Hair follicular keratinocyte (primary cell): ENCODE measurements around the gene USP35. TPM values are rescaled to one million over a fixed set of nuclear protein-coding genes. Genes with fewer than 3 reads are reported as not detected.

Source experiments
- total RNA-seq: library from RNA; depleted of rRNA; stranded (reverse); fragments of >200 nt; gene quantifications from 2 replicates; pipeline ENCODE4 v1.2.3, GENCODE V29; 2015

Gene USP35
- 4.1 and 6.6 TPM in 2 replicates for total RNA-seq

GRCh38 chr11:78188286-78189173, at the start of gene USP35, which contains the start of gene KCTD21:
Gene USP35 (plus strand): TSS chr11:78188919. CDS start chr11:78196246, 7,327 bp downstream.
Gene KCTD21 (minus strand): TSS chr11:78188626. CDS start chr11:78174554, 14,072 bp downstream.

GRCh38 chr11:78139422-78140391, 49.0 kb upstream of the USP35 start, which contains the start of gene ALG8:
Gene ALG8 (minus strand): TSS chr11:78139626. CDS start chr11:78139588, 38 bp downstream.

Other genes starting within 250 kb of the USP35 start
- 13.1 and 17.5 TPM in 2 replicates for gene INTS4, start 194.3 kb upstream of the USP35 start, total RNA-seq
- 16.0 and 16.9 TPM in 2 replicates for gene KCTD14, start 165.6 kb upstream of the USP35 start, total RNA-seq
- gene THRSP, start 125.1 kb upstream of the USP35 start, total RNA-seq: not detected in 2 replicates
- 116 and 129 TPM in 2 replicates for gene NDUFC2, start 109.1 kb upstream of the USP35 start, total RNA-seq
- gene ALG8, start 49.3 kb upstream of the USP35 start, total RNA-seq: 28.9 and 39.3 TPM in 2 replicates
- gene KCTD21, start 293 bp upstream of the USP35 start, total RNA-seq: 5.7 and 12.2 TPM in 2 replicates
- 0.19 and 2.9 TPM in 2 replicates for gene GAB2, start 228.9 kb downstream of the USP35 start, total RNA-seq